ENCODE measurements around the gene CDADC1. TPM values are rescaled to one million over a fixed set of nuclear protein-coding genes. Genes with fewer than 3 reads are reported as not detected.

CDADC1 gene
- polyA plus RNA-seq, 3 donors = 3.5 to 6.4 (median 5.2) TPM

DNA sequence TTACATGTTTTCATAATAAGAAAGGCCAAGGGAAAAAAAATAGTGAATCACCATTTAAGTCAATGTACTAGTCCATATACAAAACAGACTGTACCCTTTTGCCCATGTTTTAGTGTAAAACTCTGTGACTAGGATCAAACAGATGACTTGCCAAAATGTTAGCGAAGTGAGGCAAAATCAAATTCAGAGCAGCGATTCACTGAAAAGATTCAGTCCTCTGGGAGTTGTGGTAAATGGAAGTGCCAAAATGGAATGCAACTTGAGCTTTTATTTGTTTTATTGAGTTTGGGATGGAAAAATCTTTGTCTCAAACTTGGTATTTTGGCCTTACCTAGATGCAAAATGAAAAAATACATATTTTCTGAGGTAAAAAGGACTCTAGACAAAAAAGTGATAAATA is 9.1 kb downstream of the CDADC1 start:
- TF ChIP-seq, protein P1, sequence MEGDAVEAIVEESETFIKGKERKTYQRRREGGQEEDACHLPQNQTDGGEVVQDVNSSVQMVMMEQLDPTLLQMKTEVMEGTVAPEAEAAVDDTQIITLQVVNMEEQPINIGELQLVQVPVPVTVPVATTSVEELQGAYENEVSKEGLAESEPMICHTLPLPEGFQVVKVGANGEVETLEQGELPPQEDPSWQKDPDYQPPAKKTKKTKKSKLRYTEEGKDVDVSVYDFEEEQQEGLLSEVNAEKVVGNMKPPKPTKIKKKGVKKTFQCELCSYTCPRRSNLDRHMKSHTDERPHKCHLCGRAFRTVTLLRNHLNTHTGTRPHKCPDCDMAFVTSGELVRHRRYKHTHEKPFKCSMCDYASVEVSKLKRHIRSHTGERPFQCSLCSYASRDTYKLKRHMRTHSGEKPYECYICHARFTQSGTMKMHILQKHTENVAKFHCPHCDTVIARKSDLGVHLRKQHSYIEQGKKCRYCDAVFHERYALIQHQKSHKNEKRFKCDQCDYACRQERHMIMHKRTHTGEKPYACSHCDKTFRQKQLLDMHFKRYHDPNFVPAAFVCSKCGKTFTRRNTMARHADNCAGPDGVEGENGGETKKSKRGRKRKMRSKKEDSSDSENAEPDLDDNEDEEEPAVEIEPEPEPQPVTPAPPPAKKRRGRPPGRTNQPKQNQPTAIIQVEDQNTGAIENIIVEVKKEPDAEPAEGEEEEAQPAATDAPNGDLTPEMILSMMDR (IDR thresholded peaks at IDR 0.05) = no peak
- Histone ChIP-seq H3K36me3 (replicated peaks in 1 of 2; ENCODE audit: control insufficient read depth in 1 of 2, insufficient read depth in 2 of 2, low read length in 2 of 2) (peaks cover 53 to 58% of the 10 kb centered on the region in 2 donors), H3K4me3 (replicated peaks in 1 of 3; ENCODE audit: low read depth in 2 of 3, low read length in 3 of 3) (no peak overlapping the region), H3K9me3 (replicated peaks in 1 of 2; ENCODE audit: control insufficient read depth in 1 of 2, insufficient read depth in 1 of 2, low read length in 2 of 2) (no peaks in the 10 kb centered on the region), H4K20me1 (ENCODE audit: insufficient read depth, low read length) (no peaks in the 10 kb centered on the region), H3K27me3 (ENCODE audit: control insufficient read depth in 2 of 2, insufficient read depth in 2 of 2, low read length in 2 of 2) (no peaks in the 10 kb centered on the region), H2AFZ (ENCODE audit: insufficient read depth, low read depth, low read length, poor library complexity, severe bottlenecking) (no peak overlapping the region), H3K4me1 (ENCODE audit: control insufficient read depth in 1 of 2, insufficient read depth in 2 of 2, low read length in 2 of 2) (peaks cover 9 to 11% of the 10 kb centered on the region in 2 donors), H3K27ac (ENCODE audit: low read depth in 1 of 2, low read length in 2 of 2) (no peak overlapping the region), H3K79me2 (ENCODE audit: insufficient read depth, low read length) (peaks cover 25% of the 10 kb centered on the region), H3K4me2 (replicated peaks; ENCODE audit: extremely low read depth, low read length, poor library complexity, severe bottlenecking) (no peak overlapping the region), H3K9ac (ENCODE audit: insufficient read depth, low read length, poor library complexity, severe bottlenecking) (no peak overlapping the region)
- no peak overlapping the region for H3K4me3 Mint-ChIP-seq
- intact Hi-C loops (cut with micrococcal nuclease) = no loop called here
- peaks cover 49 to 61% of the 10 kb centered on the region in 2 donors for H3K36me3 Mint-ChIP-seq
- WGBS (ENCODE audit: insufficient coverage) = 100% methylated on average over 2 of the region's 2 CpGs
- H3K9me3 Mint-ChIP-seq = no peaks in the 10 kb centered on the region
- H3K27ac Mint-ChIP-seq = peak overlapping the region in 1 of 7 donors; percentile 84
- DNase-seq = no peak
- no peaks in the 10 kb centered on the region for H3K27me3 Mint-ChIP-seq (ENCODE audit: low read depth in 3 of 3)
- H3K4me1 Mint-ChIP-seq = peaks cover 14% of the 10 kb centered on the region

DNA sequence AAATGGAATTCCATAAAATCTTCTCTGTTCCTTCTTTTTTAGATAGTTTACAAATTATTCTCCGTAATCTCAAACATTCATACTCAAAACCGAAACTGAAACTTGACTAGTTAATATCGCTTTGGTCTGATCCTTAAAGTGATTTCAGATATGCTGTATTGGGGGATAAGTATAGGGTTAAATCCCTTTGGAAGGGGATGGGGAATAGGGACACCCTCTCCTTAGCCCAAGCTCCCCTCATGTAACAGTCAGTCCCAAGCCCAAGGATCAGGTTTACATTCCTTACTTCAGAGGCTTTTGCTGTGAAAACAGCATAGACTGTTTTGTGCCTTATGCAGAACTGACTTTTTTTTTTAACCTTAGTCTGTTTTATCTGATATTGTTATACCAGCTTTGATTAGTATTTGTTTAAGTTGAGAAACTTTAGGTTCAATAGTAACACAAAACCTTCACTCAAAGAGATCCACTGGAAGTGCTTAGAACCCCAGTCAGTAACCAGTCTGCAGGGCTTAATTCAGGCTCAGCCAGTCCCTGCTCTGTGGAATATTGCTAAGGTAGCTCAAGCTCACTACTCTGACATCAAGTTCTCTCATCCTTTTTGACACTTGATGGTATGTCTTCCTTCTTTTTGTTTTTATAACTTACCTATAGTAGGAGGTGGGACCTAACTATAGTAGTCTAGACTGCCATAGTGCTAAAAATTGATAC is 10.5 kb downstream of the CDADC1 start:
- intact Hi-C loops (cut with micrococcal nuclease) = no loop called here
- H3K4me1 Mint-ChIP-seq = peaks cover 10% of the 10 kb centered on the region
- no peaks in the 10 kb centered on the region for H4K20me1 ChIP-seq (ENCODE audit: insufficient read depth, low read length)
- H3K27me3 ChIP-seq (ENCODE audit: control insufficient read depth in 2 of 2, insufficient read depth in 2 of 2, low read length in 2 of 2) = no peaks in the 10 kb centered on the region
- peak overlapping the region in 1 of 2 donors; percentile 88 for H3K27ac ChIP-seq (ENCODE audit: low read depth in 1 of 2, low read length in 2 of 2)
- H3K79me2 ChIP-seq (ENCODE audit: insufficient read depth, low read length) = peaks cover 12% of the 10 kb centered on the region
- H3K27me3 Mint-ChIP-seq (ENCODE audit: low read depth in 3 of 3) = no peaks in the 10 kb centered on the region
- no CpG with 5 or more reads among the region's 3 CpGs for WGBS (ENCODE audit: insufficient coverage)
- H3K36me3 ChIP-seq (replicated peaks in 1 of 2; ENCODE audit: control insufficient read depth in 1 of 2, insufficient read depth in 2 of 2, low read length in 2 of 2) = peaks cover 55 to 68% of the 10 kb centered on the region in 2 donors
- DNase-seq = peak in 1 of 3 donors; percentile 20
- H3K9me3 Mint-ChIP-seq = no peaks in the 10 kb centered on the region
- H3K4me1 ChIP-seq (ENCODE audit: control insufficient read depth in 1 of 2, insufficient read depth in 2 of 2, low read length in 2 of 2) = peaks cover 6 to 8% of the 10 kb centered on the region in 2 donors
- H3K4me3 ChIP-seq (replicated peaks in 1 of 3; ENCODE audit: low read depth in 2 of 3, low read length in 3 of 3) = peak overlapping the region; percentile 43 to 96 (median 78)
- peaks cover 53 to 67% of the 10 kb centered on the region in 2 donors for H3K36me3 Mint-ChIP-seq
- no peaks in the 10 kb centered on the region for H3K9me3 ChIP-seq (replicated peaks in 1 of 2; ENCODE audit: control insufficient read depth in 1 of 2, insufficient read depth in 1 of 2, low read length in 2 of 2)
- H3K27ac Mint-ChIP-seq = peak overlapping the region in 6 of 7 donors; percentile 72 to 90 (median 82)
- peak overlapping the region; percentile 77 for H3K4me2 ChIP-seq (replicated peaks; ENCODE audit: extremely low read depth, low read length, poor library complexity, severe bottlenecking)
- H2AFZ ChIP-seq (ENCODE audit: insufficient read depth, low read depth, low read length, poor library complexity, severe bottlenecking) = peak overlapping the region; percentile 77
- TF ChIP-seq, protein P1 (IDR thresholded peaks at IDR 0.05) = no peak
- H3K4me3 Mint-ChIP-seq = peak overlapping the region; percentile 74 to 86
- H3K9ac ChIP-seq (ENCODE audit: insufficient read depth, low read length, poor library complexity, severe bottlenecking) = peak overlapping the region; percentile 72
